WTC11 (cell line): ENCODE data around the gene GPRC5B.

Experiments
- CBFB ChIP-seq: sonication (generic); formaldehyde crosslinking; IDR thresholded peaks from 2 replicates; pipeline ENCODE4 v1.8.1; 2022; ENCODE audit warnings: mild to moderate bottlenecking, low read depth, missing genetic modification reagents
- CTCF ChIP-seq: fragments of 200-600 bp; IDR thresholded peaks from 2 replicates; pipeline ENCODE4 v1.8.0; 2022; ENCODE audit warnings: antibody characterized with exemption
- NR3C1 ChIP-seq: sonication (generic); formaldehyde crosslinking; conservative IDR thresholded peaks from 2 replicates; pipeline ENCODE4 v1.8.1; 2023; ENCODE audit warnings: low read depth, mild to moderate bottlenecking, missing genetic modification reagents
- TF ChIP-seq, protein P1 (sequence below): sonication (generic); formaldehyde crosslinking; conservative IDR thresholded peaks from 2 replicates; pipeline ENCODE4 v1.8.1; 2023; ENCODE audit warnings: mild to moderate bottlenecking, low read depth, missing genetic modification reagents, moderate library complexity

GRCh38 chr16:19881783-19882182 is 2.9 kb downstream of the GPRC5B start:
- TF ChIP-seq CTCF = no peak
- TF ChIP-seq CBFB (CRISPR knock-in tag) = no peak
- TF ChIP-seq, protein P1, sequence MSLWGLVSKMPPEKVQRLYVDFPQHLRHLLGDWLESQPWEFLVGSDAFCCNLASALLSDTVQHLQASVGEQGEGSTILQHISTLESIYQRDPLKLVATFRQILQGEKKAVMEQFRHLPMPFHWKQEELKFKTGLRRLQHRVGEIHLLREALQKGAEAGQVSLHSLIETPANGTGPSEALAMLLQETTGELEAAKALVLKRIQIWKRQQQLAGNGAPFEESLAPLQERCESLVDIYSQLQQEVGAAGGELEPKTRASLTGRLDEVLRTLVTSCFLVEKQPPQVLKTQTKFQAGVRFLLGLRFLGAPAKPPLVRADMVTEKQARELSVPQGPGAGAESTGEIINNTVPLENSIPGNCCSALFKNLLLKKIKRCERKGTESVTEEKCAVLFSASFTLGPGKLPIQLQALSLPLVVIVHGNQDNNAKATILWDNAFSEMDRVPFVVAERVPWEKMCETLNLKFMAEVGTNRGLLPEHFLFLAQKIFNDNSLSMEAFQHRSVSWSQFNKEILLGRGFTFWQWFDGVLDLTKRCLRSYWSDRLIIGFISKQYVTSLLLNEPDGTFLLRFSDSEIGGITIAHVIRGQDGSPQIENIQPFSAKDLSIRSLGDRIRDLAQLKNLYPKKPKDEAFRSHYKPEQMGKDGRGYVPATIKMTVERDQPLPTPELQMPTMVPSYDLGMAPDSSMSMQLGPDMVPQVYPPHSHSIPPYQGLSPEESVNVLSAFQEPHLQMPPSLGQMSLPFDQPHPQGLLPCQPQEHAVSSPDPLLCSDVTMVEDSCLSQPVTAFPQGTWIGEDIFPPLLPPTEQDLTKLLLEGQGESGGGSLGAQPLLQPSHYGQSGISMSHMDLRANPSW (CRISPR knock-in tag) = no peak
- TF ChIP-seq NR3C1 (CRISPR knock-in tag) = no peak
